ENCODE data around the gene GRIK4. TPM values are rescaled to one million over a fixed set of nuclear protein-coding genes. Genes with fewer than 3 reads are reported as not detected.

GRIK4 gene
- polyA plus RNA-seq, 1 experiment, result 0.55 TPM

DNA sequence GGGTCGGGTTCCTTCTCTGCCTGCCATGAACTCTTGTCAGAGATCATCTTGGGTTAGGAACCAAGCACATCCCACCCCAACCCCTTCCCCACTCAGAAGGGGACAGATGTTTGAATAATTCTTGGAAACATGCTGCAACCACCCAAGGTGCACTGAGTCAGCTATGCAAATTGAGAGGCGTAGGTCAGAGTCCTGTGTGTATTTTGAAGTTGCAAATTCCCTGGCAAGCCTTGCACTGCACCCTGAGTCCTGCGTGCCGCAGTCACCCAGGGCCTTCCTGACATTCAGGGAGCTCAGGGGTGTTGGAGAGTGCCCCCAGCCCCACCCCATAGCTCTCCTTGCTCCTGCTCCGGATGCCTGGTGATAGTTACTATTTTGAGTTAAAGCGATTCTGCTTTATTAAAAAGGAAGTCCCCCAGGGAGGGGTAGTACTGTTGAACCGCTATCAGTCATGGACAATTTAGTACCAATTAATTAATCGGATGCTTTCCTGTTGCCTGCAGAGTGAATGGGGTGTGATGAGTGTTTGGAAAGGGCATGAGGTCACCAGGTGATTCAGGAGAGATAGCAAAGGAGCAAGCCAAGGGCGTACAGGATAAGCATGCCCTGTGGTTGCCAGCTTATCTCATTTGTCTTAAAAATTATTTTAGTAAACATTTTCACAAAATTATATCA, 123.7 kb downstream of the GRIK4 start:
- Histone ChIP-seq H3K27ac (ENCODE audit: low read depth, low read length) (no peak overlapping the region), H3K27me3 (ENCODE audit: control insufficient read depth, insufficient read depth, low read length) (peaks cover 12% of the 10 kb centered on the region), H3K4me3 (ENCODE audit: low read depth, low read length) (no peak overlapping the region), H3K9me3 (ENCODE audit: control insufficient read depth, insufficient read depth, low read length) (no peaks in the 10 kb centered on the region)
- CTCF ChIA-PET, result no interaction called here
- TF ChIP-seq, protein P1, sequence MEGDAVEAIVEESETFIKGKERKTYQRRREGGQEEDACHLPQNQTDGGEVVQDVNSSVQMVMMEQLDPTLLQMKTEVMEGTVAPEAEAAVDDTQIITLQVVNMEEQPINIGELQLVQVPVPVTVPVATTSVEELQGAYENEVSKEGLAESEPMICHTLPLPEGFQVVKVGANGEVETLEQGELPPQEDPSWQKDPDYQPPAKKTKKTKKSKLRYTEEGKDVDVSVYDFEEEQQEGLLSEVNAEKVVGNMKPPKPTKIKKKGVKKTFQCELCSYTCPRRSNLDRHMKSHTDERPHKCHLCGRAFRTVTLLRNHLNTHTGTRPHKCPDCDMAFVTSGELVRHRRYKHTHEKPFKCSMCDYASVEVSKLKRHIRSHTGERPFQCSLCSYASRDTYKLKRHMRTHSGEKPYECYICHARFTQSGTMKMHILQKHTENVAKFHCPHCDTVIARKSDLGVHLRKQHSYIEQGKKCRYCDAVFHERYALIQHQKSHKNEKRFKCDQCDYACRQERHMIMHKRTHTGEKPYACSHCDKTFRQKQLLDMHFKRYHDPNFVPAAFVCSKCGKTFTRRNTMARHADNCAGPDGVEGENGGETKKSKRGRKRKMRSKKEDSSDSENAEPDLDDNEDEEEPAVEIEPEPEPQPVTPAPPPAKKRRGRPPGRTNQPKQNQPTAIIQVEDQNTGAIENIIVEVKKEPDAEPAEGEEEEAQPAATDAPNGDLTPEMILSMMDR (IDR thresholded peaks at IDR 0.05; ENCODE audit: low read depth, low read length), result no peak
- no peak for DNase-seq (ENCODE audit: low read depth, low spot score)
- POLR2A ChIA-PET, result no interaction called here

DNA sequence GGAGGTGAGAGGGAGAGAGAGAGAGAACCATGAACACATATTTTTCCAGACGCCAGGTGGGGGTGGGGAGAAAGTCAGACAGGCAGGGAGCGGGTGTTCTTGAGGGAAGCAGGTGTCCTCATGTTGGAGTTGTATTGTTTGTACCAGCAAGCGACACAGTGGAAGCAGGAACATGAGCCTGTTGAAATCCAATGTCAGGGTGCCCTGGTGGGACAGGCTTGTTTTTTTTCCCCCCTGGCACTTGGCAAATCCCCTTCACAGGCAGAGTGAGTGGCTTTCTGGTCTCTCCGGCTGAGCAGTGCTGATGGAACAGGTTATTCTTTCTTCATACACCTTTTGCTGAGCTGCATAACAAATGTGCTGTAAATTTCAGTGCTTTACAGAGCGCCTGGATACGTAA, 125.6 kb downstream of the GRIK4 start:
- POLR2A ChIA-PET, result no interaction called here
- H3K27ac ChIP-seq (ENCODE audit: low read depth, low read length), result no peak overlapping the region
- CTCF ChIA-PET, result interaction anchor here (1.6 kb wide), 1 partner anchor 20 kb away, joined by 3 read pairs; no protein-coding TSS in a partner anchor
- no peak for DNase-seq (ENCODE audit: low read depth, low spot score)
- TF ChIP-seq, protein P1 (IDR thresholded peaks at IDR 0.05; ENCODE audit: low read depth, low read length), result no peak
- H3K4me3 ChIP-seq (ENCODE audit: low read depth, low read length), result no peak overlapping the region
- H3K27me3 ChIP-seq (ENCODE audit: control insufficient read depth, insufficient read depth, low read length), result peaks cover 6% of the 10 kb centered on the region
- H3K9me3 ChIP-seq (ENCODE audit: control insufficient read depth, insufficient read depth, low read length), result no peaks in the 10 kb centered on the region

DNA sequence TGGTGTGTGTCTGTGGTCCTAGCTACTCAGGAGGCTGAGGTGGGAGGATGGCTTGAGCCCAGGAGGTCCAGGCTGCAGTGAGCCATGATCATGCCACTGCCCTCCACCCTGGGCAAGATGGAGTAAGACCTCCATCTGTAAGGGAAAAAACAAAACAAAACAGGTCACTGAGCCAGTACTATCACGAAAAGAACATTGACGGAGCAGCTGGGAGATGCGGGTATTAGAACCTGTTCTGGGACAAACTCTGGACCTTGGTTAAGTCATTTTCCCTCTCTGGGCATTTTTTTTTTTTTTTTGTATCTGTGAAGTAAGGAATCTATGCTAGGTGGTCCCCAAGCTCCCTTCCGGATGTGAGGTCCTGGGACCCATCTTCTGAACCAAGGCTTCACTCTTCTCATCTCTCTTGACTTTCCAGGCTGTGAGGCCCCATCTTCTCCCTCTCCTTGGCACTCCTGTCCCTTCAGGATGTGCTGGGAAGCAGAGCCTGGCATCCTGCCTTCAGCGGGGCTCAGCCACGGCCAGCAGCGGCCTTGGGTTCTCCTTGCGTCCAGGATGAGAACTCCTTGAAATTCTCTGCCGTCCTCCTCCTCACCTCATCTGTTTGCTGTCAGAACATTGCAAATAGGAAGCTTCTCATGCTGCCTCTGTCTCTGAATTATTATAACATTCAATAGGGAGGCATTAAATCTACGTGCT, 130.8 kb downstream of the GRIK4 start:
- H3K27me3 ChIP-seq (ENCODE audit: control insufficient read depth, insufficient read depth, low read length), result peaks cover 18% of the 10 kb centered on the region
- no peak for DNase-seq (ENCODE audit: low read depth, low spot score)
- H3K27ac ChIP-seq (ENCODE audit: low read depth, low read length), result no peak overlapping the region
- no peak overlapping the region for H3K4me3 ChIP-seq (ENCODE audit: low read depth, low read length)
- TF ChIP-seq, protein P1 (IDR thresholded peaks at IDR 0.05; ENCODE audit: low read depth, low read length), result no peak
- H3K9me3 ChIP-seq (ENCODE audit: control insufficient read depth, insufficient read depth, low read length), result no peaks in the 10 kb centered on the region; the same call in 1 of the 2 replicates
- CTCF ChIA-PET, result interaction anchor here (0.6 kb wide), 1 partner anchor 343 kb away, joined by 3 read pairs; no protein-coding TSS in a partner anchor
- POLR2A ChIA-PET, result no interaction called here

DNA sequence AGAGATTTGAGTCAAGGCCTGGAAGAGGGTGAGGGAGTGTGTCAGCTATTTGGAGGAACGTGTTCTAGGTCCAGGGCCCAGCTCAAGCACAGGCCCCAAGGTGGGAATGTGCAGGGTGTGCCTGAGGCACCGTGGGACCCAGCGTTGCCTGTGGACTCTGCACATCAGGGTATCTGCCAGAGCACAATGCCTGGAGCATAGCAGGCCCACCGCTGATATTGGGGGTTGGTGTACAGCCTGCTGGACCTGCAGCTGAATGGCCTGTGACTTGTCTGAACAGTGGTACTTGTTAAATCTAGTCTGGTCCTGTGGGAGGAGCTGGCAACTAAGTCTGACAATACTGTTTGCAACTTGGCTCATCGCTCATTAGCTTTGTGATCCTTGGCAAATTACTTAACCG, 131.7 kb downstream of the GRIK4 start:
- no peak for DNase-seq (ENCODE audit: low read depth, low spot score)
- CTCF ChIA-PET, result interaction anchor here (1.2 kb wide), 1 partner anchor 132 kb away, joined by 4 read pairs; the partner anchor contains the start of gene GRIK4
- Histone ChIP-seq H3K27me3 (ENCODE audit: control insufficient read depth, insufficient read depth, low read length) (peaks cover 20% of the 10 kb centered on the region), H3K4me3 (ENCODE audit: low read depth, low read length) (no peak overlapping the region), H3K27ac (ENCODE audit: low read depth, low read length) (no peak overlapping the region), H3K9me3 (ENCODE audit: control insufficient read depth, insufficient read depth, low read length) (no peaks in the 10 kb centered on the region; the same call in 1 of the 2 replicates)
- POLR2A ChIA-PET, result no interaction called here
- TF ChIP-seq, protein P1 (IDR thresholded peaks at IDR 0.05; ENCODE audit: low read depth, low read length), result no peak

DNA sequence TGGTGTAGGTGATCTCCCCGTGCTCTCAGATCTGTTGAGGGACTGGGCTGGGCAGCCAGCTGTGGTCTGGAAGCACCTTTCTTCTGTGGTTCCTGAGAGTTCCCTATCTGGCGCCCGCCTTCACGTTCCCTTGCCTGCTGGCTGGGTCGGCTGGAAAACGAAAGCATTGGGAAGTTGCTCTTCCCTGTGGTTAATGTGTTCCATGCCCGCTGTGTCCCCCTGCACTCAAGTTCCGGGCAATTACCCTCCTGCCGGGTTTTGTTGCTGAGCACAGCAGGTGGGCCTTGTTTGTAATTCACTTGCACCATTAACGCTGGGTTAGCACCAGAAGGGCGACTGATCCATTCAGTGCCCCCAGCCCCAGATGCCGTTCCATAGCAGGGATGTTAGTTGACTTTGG, 134.1 kb downstream of the GRIK4 start:
- TF ChIP-seq, protein P1 (IDR thresholded peaks at IDR 0.05; ENCODE audit: low read depth, low read length), result no peak
- CTCF ChIA-PET, result no interaction called here
- Histone ChIP-seq H3K4me3 (ENCODE audit: low read depth, low read length) (no peak overlapping the region), H3K27me3 (ENCODE audit: control insufficient read depth, insufficient read depth, low read length) (peaks cover 29% of the 10 kb centered on the region), H3K27ac (ENCODE audit: low read depth, low read length) (no peak overlapping the region), H3K9me3 (ENCODE audit: control insufficient read depth, insufficient read depth, low read length) (no peaks in the 10 kb centered on the region; the same call in 1 of the 2 replicates)
- POLR2A ChIA-PET, result no interaction called here
- no peak for DNase-seq (ENCODE audit: low read depth, low spot score)

All from AG04450 (cell line).